GM21723 (cell line): ENCODE data around the gene MTHFD1L.
"Not testable (repeated sequence)": the region's sequence is repeated elsewhere in the genome, so short reads cannot be mapped to it uniquely, and the experiment has no call there.

Source experiments
- ATAC-seq: cut with Tn5 transposase; IDR thresholded peaks from one replicate; pipeline ENCODE4 v1.9.1; 2021; ENCODE audit warnings: mild to moderate bottlenecking, moderate library complexity; ENCODE audit not compliant: unreplicated experiment

Gene MTHFD1L

GRCh38 chr6:151036211-151036721 is 170.8 kb downstream of the MTHFD1L start:
- not testable (repeated sequence) for ATAC-seq

GRCh38 chr6:151036869-151037680 is 171.6 kb downstream of the MTHFD1L start:
- no peak for ATAC-seq

GRCh38 chr6:151038616-151039015 is 173.1 kb downstream of the MTHFD1L start:
- ATAC-seq, result no peak

GRCh38 chr6:151040888-151041521 is 175.5 kb downstream of the MTHFD1L start:
- not testable (repeated sequence) for ATAC-seq

- ATAC-seq, result no peak
These were observed 176.2 kb downstream of the MTHFD1L start for GRCh38 chr6:151041686-151042085.

GRCh38 chr6:151042911-151043330 is 177.4 kb downstream of the MTHFD1L start:
- not testable (repeated sequence) for ATAC-seq

GRCh38 chr6:151043944-151044343 is 178.4 kb downstream of the MTHFD1L start:
- no peak for ATAC-seq

- ATAC-seq, result no peak
These were observed 179.3 kb downstream of the MTHFD1L start for GRCh38 chr6:151044465-151045441.

GRCh38 chr6:151045511-151046222 is 180.2 kb downstream of the MTHFD1L start:
- not testable (repeated sequence) for ATAC-seq

GRCh38 chr6:151051164-151051563 is 185.7 kb downstream of the MTHFD1L start:
- no peak for ATAC-seq

- no peak for ATAC-seq
These were observed 186.6 kb downstream of the MTHFD1L start for GRCh38 chr6:151052021-151052646.

- ATAC-seq, result no peak
These were observed 188.8 kb downstream of the MTHFD1L start for GRCh38 chr6:151054306-151054705.

- no peak for ATAC-seq
These were observed 190.9 kb downstream of the MTHFD1L start for GRCh38 chr6:151056230-151056907.

GRCh38 chr6:151057061-151057460 is 191.6 kb downstream of the MTHFD1L start:
- ATAC-seq, result no peak

GRCh38 chr6:151058021-151058733 is 192.7 kb downstream of the MTHFD1L start:
- ATAC-seq, result no peak

GRCh38 chr6:151059612-151060095 is 194.2 kb downstream of the MTHFD1L start:
- ATAC-seq, result no peak

- no peak for ATAC-seq
These were observed 194.7 kb downstream of the MTHFD1L start for GRCh38 chr6:151060096-151060765.
